NCI-H82 (cell line): Measurements from ENCODE around the gene MIEN1.
"Not testable (repeated sequence)": the region's sequence is repeated elsewhere in the genome, so short reads cannot be mapped to it uniquely, and the experiment has no call there.

Source experiments
- DNase-seq: peaks from one replicate; lab custom pipeline; 2025; lab: John Stamatoyannopoulos, UW

MIEN1 gene

GRCh38 chr17:39755554-39756379, 25.4 kb upstream of the MIEN1 start:
- DNase-seq = no peak

- no peak for DNase-seq
Observed at GRCh38 chr17:39754958-39755553, 24.7 kb upstream of the MIEN1 start.

- peak; percentile 86 for DNase-seq
Observed at GRCh38 chr17:39754161-39754957, 24.0 kb upstream of the MIEN1 start.

- DNase-seq = peak; percentile 80
Observed at GRCh38 chr17:39753514-39754160, 23.3 kb upstream of the MIEN1 start.

- DNase-seq = no peak
Observed at GRCh38 chr17:39752241-39752881, 22.0 kb upstream of the MIEN1 start.

- no peak for DNase-seq
Observed at GRCh38 chr17:39751637-39752036, 21.3 kb upstream of the MIEN1 start.

GRCh38 chr17:39751016-39751543, 20.7 kb upstream of the MIEN1 start:
- DNase-seq = no peak

GRCh38 chr17:39750131-39751015, 20.0 kb upstream of the MIEN1 start:
- DNase-seq = no peak

GRCh38 chr17:39748444-39749034, 18.2 kb upstream of the MIEN1 start:
- not testable (repeated sequence) for DNase-seq

- DNase-seq = no peak
Observed at GRCh38 chr17:39747745-39748144, 17.4 kb upstream of the MIEN1 start.

- DNase-seq = no peak
Observed at GRCh38 chr17:39746145-39746461, 15.8 kb upstream of the MIEN1 start.

- no peak for DNase-seq
Observed at GRCh38 chr17:39745335-39746144, 15.2 kb upstream of the MIEN1 start.

- no peak for DNase-seq
Observed at GRCh38 chr17:39744836-39745215, 14.5 kb upstream of the MIEN1 start.

- DNase-seq = no peak
Observed at GRCh38 chr17:39744075-39744835, 13.9 kb upstream of the MIEN1 start.

- no peak for DNase-seq
Observed at GRCh38 chr17:39742856-39743436, 12.6 kb upstream of the MIEN1 start.

GRCh38 chr17:39742126-39742855, 12.0 kb upstream of the MIEN1 start:
- DNase-seq = no peak

- no peak for DNase-seq
Observed at GRCh38 chr17:39740357-39741111, 10.2 kb upstream of the MIEN1 start.
